Nucleus accumbens (tissue), 56 donors: ENCODE measurements around the gene CYP2C19.
"Not testable (repeated sequence)": the region's sequence is repeated elsewhere in the genome, so short reads cannot be mapped to it uniquely, and the experiment has no call there.

ENCODE experiments used
- DNase-seq, 56 donors: peaks; one replicate each; lab custom pipeline; 2025; lab: John Stamatoyannopoulos, UW

The CYP2C19 gene

GRCh38 chr10:94878649-94879048 lies 116.2 kb downstream of the CYP2C19 start:
- DNase-seq = no peak

DNA sequence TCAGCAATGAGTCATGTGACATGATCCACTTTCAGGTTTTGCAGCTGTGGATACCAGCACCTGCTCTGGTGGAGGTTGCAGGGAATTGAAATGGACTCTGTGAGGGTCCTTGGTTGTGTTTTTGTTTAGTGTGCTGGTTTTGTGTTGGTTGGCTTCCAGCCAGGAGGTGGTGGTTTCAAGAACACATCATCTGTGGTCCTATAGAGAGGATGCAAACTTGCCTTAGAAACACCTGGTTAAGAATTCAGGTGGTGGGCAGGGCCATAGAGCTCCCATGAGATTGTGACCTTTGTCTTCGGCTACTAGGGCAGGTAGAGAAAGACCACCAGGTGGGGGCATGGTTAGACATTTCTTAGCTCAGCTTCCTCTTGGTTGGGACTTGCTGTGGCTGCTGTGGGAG lies 116.7 kb downstream of the CYP2C19 start:
- DNase-seq = no peak

DNA sequence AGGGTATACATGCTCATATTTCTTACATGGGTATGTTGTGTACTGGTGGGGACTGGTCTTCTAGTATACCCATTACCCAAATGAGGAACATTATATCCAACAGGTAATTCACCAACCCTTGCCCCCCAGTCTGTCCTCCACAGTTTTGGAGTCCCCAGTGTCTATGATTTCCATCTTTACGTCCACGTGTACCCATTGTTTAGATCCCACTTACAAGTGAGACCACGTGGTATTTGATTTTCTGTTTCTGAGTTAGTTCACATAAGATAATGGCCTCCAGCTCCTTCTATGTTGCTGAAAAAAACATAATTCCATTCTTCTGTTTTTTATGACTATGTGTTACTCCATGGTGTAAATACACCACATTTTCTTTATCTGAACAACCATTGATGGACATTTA lies 126.6 kb downstream of the CYP2C19 start:
- DNase-seq = no peak

DNA sequence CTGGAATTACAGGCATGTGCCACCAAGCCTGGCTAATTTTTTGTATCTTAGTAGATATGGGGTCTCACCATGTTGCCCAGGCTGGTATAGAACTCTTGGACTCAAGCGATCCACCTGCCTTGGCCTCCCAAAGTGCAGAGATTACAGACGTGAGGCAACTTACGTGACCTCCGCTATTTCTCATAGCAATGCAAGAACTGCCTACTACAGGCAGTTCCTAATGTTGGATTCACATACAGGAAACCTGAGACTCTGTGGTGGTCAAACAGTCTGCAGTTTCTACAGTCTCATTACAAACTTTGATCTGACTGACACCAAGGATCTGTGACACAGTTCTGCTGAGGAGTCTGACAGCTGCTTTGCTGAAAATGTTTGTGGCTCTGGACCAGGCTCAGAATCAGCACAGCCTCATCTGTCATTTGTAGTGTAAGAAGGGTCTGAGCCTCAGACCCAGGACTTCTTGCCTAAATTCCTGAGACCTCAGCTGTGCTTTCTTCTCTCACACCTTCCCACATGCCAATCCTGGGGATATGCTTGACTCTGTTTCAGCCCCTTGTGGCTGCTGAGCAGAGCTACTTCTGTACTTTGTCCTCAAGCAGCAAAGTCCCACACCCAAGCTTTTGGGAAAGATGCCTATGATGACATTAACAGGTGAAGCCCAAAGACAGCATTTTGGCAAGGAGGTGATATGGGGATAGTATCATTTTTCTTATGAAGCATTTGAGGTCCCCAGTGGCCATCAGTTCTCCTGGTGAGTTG lies 128.0 kb downstream of the CYP2C19 start:
- DNase-seq = no peak

DNA sequence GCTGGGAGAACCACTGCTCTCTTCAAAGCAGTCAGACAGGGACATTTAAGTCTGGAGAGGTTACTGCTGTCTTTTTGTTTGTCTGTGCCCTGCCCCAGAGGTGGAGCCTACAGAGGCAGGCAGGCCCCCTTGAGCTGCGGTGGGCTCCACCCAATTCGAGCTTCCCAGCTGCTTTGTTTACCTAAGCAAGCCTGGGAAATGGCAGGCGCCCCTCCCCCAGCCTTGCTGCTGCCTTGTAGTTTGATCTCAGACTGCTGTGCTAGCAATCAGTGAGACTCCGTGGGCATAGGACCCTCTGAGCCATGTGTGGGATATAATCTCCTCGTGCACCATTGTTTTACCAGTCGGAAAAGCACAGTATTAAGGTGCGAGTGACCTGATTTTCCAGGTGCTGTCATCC lies 135.9 kb downstream of the CYP2C19 start:
- not testable (repeated sequence) for DNase-seq

DNA sequence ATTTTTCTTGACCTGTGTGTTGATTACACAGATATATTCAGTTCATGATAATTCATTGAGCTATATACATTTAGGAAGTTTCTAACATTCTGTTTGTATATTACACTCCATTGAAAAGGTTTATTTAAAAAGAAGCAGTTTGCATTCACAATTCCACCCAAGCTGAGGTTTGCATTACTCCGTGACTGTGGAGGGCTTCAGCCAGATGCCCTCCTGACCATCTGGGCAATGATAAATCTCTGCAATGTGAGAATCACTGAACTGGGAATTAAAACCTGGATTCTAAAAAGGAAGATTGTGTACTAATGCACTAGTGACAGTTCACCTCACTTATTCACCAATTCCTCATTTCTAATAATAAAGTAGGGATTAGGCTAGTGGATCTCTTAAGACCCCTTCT lies 139.6 kb downstream of the CYP2C19 start:
- no peak for DNase-seq

- no peak for DNase-seq
Measured at GRCh38 chr10:94902570-94902969, 140.1 kb downstream of the CYP2C19 start.
